Keratinocyte (primary cell): ENCODE data around the gene ANKRD44.

Source experiments
- EZH2 ChIP-seq: IDR thresholded peaks from one replicate; pipeline ENCODE4 v1.6.1; 2012; ENCODE audit warnings: inconsistent platforms, mild to moderate bottlenecking, low read length, moderate library complexity
- TF ChIP-seq, protein P1 (sequence below), 3 experiments: IDR thresholded peaks in 1 of 3; conservative IDR thresholded peaks in 1 of 3; optimal IDR thresholded peaks in 1 of 3; 2 replicates in 2 of 3; 3 replicates in 1 of 3; pipeline versions ENCODE3 to v1.5.1; 2011; ENCODE audit warnings: low read length in 3 of 3, mild to moderate bottlenecking in 3 of 3, moderate library complexity in 2 of 3, control low read depth in 1 of 3, inconsistent platforms in 1 of 3; ENCODE audit not compliant: insufficient read depth in 2 of 3; ENCODE audit errors: extremely low read depth in 1 of 3

DNA sequence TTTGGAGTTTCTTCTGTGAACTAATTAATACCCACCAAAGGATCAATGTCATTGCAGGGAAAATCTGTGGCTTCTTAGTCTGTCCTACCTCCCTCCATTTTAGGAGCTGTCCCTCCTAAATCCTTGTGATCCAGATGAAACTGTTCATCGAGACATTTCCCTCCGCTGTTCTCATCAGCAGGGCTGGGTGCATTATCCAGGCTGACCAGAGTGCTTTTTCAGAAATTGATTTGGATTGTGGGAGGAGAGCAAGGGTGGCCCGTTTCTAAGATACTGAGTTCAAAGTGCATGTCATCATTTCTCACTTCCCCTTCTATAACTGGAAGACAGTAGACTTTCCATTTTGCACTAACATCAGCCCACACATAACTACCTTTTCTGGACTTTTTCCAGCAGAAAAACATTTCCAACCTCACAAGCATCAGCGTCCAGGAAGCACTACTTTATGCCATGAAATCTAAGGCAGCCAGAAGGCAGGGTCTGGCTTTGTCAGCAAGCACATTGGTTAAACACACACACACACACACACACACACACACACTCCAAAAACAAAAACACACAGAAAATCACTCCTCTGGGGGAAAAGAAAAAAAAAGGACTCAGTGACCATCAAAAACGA lies 94.1 kb downstream of the ANKRD44 start:
- TF ChIP-seq, protein P1, sequence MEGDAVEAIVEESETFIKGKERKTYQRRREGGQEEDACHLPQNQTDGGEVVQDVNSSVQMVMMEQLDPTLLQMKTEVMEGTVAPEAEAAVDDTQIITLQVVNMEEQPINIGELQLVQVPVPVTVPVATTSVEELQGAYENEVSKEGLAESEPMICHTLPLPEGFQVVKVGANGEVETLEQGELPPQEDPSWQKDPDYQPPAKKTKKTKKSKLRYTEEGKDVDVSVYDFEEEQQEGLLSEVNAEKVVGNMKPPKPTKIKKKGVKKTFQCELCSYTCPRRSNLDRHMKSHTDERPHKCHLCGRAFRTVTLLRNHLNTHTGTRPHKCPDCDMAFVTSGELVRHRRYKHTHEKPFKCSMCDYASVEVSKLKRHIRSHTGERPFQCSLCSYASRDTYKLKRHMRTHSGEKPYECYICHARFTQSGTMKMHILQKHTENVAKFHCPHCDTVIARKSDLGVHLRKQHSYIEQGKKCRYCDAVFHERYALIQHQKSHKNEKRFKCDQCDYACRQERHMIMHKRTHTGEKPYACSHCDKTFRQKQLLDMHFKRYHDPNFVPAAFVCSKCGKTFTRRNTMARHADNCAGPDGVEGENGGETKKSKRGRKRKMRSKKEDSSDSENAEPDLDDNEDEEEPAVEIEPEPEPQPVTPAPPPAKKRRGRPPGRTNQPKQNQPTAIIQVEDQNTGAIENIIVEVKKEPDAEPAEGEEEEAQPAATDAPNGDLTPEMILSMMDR (optimal IDR thresholded peaks at IDR 0.05 in 1 of 3, IDR thresholded peaks at IDR 0.05 in 1 of 3, conservative IDR thresholded peaks at IDR 0.05 in 1 of 3; ENCODE audit: extremely low read depth in 1 of 3, insufficient read depth in 2 of 3, low read length in 3 of 3): no peak
- no peak for TF ChIP-seq EZH2
